ENCODE results near the gene PTBP3.

GRCh38 chr9:112338561-112338960, 5.1 kb upstream of the PTBP3 start:
- TF ChIP-seq CTCF (IDR thresholded peaks at IDR 0.05) (no peak), POLR2A (IDR thresholded peaks at IDR 0.05) (no peak), POLR2AphosphoS5 (IDR thresholded peaks at IDR 0.05; ENCODE audit: insufficient read depth in 1 of 2, low read depth in 1 of 2) (no peak)

Data from vagina (tissue), 2 donors.